HG03039 (cell line): ENCODE measurements around the gene PPP1R2.

Experiments used
- ATAC-seq: cut with Tn5 transposase; IDR thresholded peaks from one replicate; pipeline ENCODE4 v1.9.1; 2021; ENCODE audit warnings: mild to moderate bottlenecking, moderate library complexity; ENCODE audit not compliant: unreplicated experiment

Gene PPP1R2

GRCh38 chr3:195568630-195569029 lies 25.5 kb upstream of the PPP1R2 start:
- ATAC-seq, result no peak

- ATAC-seq, result no peak
Observed at GRCh38 chr3:195566797-195567196, 23.7 kb upstream of the PPP1R2 start.

- no peak for ATAC-seq
Observed at GRCh38 chr3:195565716-195566115, 22.6 kb upstream of the PPP1R2 start.

- ATAC-seq, result no peak
Observed at GRCh38 chr3:195563317-195563716, 20.2 kb upstream of the PPP1R2 start.

- ATAC-seq, result no peak
Observed at GRCh38 chr3:195559723-195560409, 16.7 kb upstream of the PPP1R2 start.

- ATAC-seq, result no peak
Observed at GRCh38 chr3:195558602-195559001, 15.5 kb upstream of the PPP1R2 start.

- ATAC-seq, result no peak
Observed at GRCh38 chr3:195557322-195557721, 14.2 kb upstream of the PPP1R2 start.

- ATAC-seq, result no peak
Observed at GRCh38 chr3:195556390-195556789, 13.3 kb upstream of the PPP1R2 start.

GRCh38 chr3:195555110-195555509 lies 12.0 kb upstream of the PPP1R2 start:
- ATAC-seq, result no peak

- no peak for ATAC-seq
Observed at GRCh38 chr3:195554458-195554857, 11.3 kb upstream of the PPP1R2 start.

GRCh38 chr3:195553268-195553667 lies 10.1 kb upstream of the PPP1R2 start:
- no peak for ATAC-seq

- no peak for ATAC-seq
Observed at GRCh38 chr3:195551381-195551978, 8.4 kb upstream of the PPP1R2 start.

GRCh38 chr3:195550723-195551122 lies 7.6 kb upstream of the PPP1R2 start:
- ATAC-seq, result no peak

GRCh38 chr3:195549931-195550519 lies 6.9 kb upstream of the PPP1R2 start:
- ATAC-seq, result no peak

- no peak for ATAC-seq
Observed at GRCh38 chr3:195548987-195549386, 5.9 kb upstream of the PPP1R2 start.

GRCh38 chr3:195548501-195548900 lies 5.4 kb upstream of the PPP1R2 start:
- ATAC-seq, result no peak

- no peak for ATAC-seq
Observed at GRCh38 chr3:195548006-195548405, 4.9 kb upstream of the PPP1R2 start.

GRCh38 chr3:195546130-195546560 lies 3.0 kb upstream of the PPP1R2 start:
- ATAC-seq, result no peak

GRCh38 chr3:195544634-195545033 lies 1.5 kb upstream of the PPP1R2 start:
- ATAC-seq, result no peak

- ATAC-seq, result no peak
Observed at GRCh38 chr3:195544230-195544536, 1.1 kb upstream of the PPP1R2 start.

- ATAC-seq, result no peak
Observed at GRCh38 chr3:195543500-195544229, 540 bp upstream of the PPP1R2 start.

- no peak for ATAC-seq
Observed at GRCh38 chr3:195542316-195542697, 818 bp downstream of the PPP1R2 start.
